GM12878 (cell line): ENCODE results near the gene KLHL7.

Source experiments
- CBFB ChIP-seq: IDR thresholded peaks from 2 replicates; pipeline ENCODE4 v1.6.1; 2016; ENCODE audit warnings: antibody characterized with exemption, low read depth
- CTCF ChIP-seq, 3 experiments: IDR thresholded peaks in 2 of 3; conservative IDR thresholded peaks in 1 of 3; 2 replicates each; pipeline ENCODE4 v1.5.1; 2011; ENCODE audit warnings: low read depth in 3 of 3, low read length in 3 of 3, mild to moderate bottlenecking in 3 of 3, control low read depth in 2 of 3, moderate library complexity in 2 of 3, inconsistent platforms in 1 of 3, mixed read lengths in 1 of 3; ENCODE audit not compliant: control insufficient read depth in 2 of 3, insufficient read depth in 1 of 3; ENCODE audit errors: extremely low read depth in 1 of 3
- MAX ChIP-seq: IDR thresholded peaks from 2 replicates; pipeline ENCODE4 v1.6.1; 2012; ENCODE audit warnings: low read depth, low read length, improper control_type of control experiment
- PBX3 ChIP-seq: IDR thresholded peaks from 2 replicates; pipeline ENCODE4 v1.6.1; 2011; ENCODE audit warnings: mild to moderate bottlenecking, low read depth, low read length, moderate library complexity; ENCODE audit not compliant: insufficient replicate concordance
- POLR2A ChIP-seq: IDR thresholded peaks from 2 replicates; pipeline ENCODE4 v1.6.1; 2011; ENCODE audit warnings: low read depth, mild to moderate bottlenecking, low read length
- RAD21 ChIP-seq: IDR thresholded peaks from 2 replicates; pipeline ENCODE4 v1.6.1; 2011; ENCODE audit warnings: mild to moderate bottlenecking, low read depth, low read length, moderate library complexity; ENCODE audit not compliant: insufficient read depth

GRCh38 chr7:23213755-23214154 is 108.2 kb downstream of the KLHL7 start:
- TF ChIP-seq CTCF (IDR thresholded peaks at IDR 0.05 in 2 of 3, conservative IDR thresholded peaks at IDR 0.05 in 1 of 3; ENCODE audit: control insufficient read depth in 2 of 3, extremely low read depth in 1 of 3, insufficient read depth in 1 of 3, low read depth in 3 of 3, low read length in 3 of 3) (no peak), POLR2A (no peak), RAD21 (no peak), MAX (no peak), PBX3 (no peak), CBFB (no peak)
